A549 (cell line): Measurements from ENCODE around the gene SYTL2.

ENCODE experiments used
- BCL3 ChIP-seq: fragments of >200 bp; sonication (Bioruptor Twin); formaldehyde crosslinking; IDR thresholded peaks from 3 replicates; pipeline ENCODE4 v1.6.1; 2016
- CHD2 ChIP-seq: fragments of 150-350 bp; IDR thresholded peaks from 2 replicates; pipeline ENCODE4 v1.6.1; 2014; ENCODE audit warnings: low read length; ENCODE audit not compliant: partially characterized antibody
- CTCF ChIP-seq: fragments of >200 bp; sonication (Bioruptor Twin); formaldehyde crosslinking; IDR thresholded peaks from 3 replicates; pipeline ENCODE4 v1.5.1; 2016
- HDAC2 ChIP-seq: fragments of 200-600 bp; sonication (generic); IDR thresholded peaks from 2 replicates; pipeline ENCODE4 v1.6.1; 2016
- JUNB ChIP-seq: fragments of >200 bp; sonication (Bioruptor Twin); formaldehyde crosslinking; IDR thresholded peaks from 2 replicates; pipeline ENCODE4 v1.6.1; 2016
- KDM1A ChIP-seq: fragments of 200-600 bp; sonication (generic); IDR thresholded peaks from 2 replicates; pipeline ENCODE4 v1.6.1; 2016; ENCODE audit warnings: low read depth, mild to moderate bottlenecking
- MAZ ChIP-seq: fragments of 150-350 bp; IDR thresholded peaks from 2 replicates; pipeline ENCODE4 v1.6.1; 2014; ENCODE audit warnings: antibody characterized with exemption, low read depth, low read length, borderline replicate concordance
- POLR2A ChIP-seq: IDR thresholded peaks from 2 replicates; pipeline ENCODE4 v1.6.1; 2012; ENCODE audit warnings: mild to moderate bottlenecking, low read length
- REST ChIP-seq: fragments of 200-600 bp; sonication (generic); IDR thresholded peaks from 2 replicates; pipeline ENCODE4 v1.6.1; 2016; ENCODE audit warnings: antibody characterized with exemption, mild to moderate bottlenecking, moderate library complexity
- RNF2 ChIP-seq: fragments of 200-600 bp; sonication (generic); IDR thresholded peaks from 2 replicates; pipeline ENCODE4 v1.6.1; 2016; ENCODE audit warnings: low read depth, mild to moderate bottlenecking, antibody characterized with exemption, moderate library complexity, borderline replicate concordance
- SREBF2 ChIP-seq: fragments of 450-650 bp; IDR thresholded peaks from 2 replicates; pipeline ENCODE4 v1.6.1; 2014; ENCODE audit warnings: mild to moderate bottlenecking, moderate library complexity

GRCh38 chr11:85718991-85719807 lies 91.7 kb downstream of the SYTL2 start:
- TF ChIP-seq CTCF (no peak), REST (no peak), CHD2 (no peak), POLR2A (no peak), BCL3 (no peak), SREBF2 (no peak), JUNB (peak; percentile 72; the same call in 1 of the 2 replicates), KDM1A (no peak), RNF2 (no peak), MAZ (no peak), HDAC2 (no peak)
